Spleen (tissue), 7 donors: Measurements from ENCODE around the gene TMEM236.

Experiments used
- POLR2A ChIP-seq, 3 donors: fragments of 450-650 bp; IDR thresholded peaks; one replicate each; pipeline ENCODE4 v1.5.1; 2017; ENCODE audit warnings: antibody characterized with exemption in 3 of 3, mild to moderate bottlenecking in 1 of 3
- TF ChIP-seq, protein P1 (sequence below), 11 experiments: fragments of 200-600 bp in 7 of 11; fragments of 450-650 bp in 4 of 11; sonication (generic) in 4 of 11; IDR thresholded peaks in 8 of 11; conservative IDR thresholded peaks in 3 of 11; 1 replicate in 7 of 11; 2 replicates in 4 of 11; pipeline versions ENCODE4 v1.4.0 to v1.8.0; 2016 to 2021; ENCODE audit warnings: antibody characterized with exemption in 11 of 11, inconsistent platforms in 4 of 11, mild to moderate bottlenecking in 1 of 11
- donor health status: DM: no; HTN: no; CAD: no; lungs with moderate emphysema.
- donor health status: DM: no; HTN: no; CAD: no.
- donor health status: DM: no; HTN: no; CAD: no.

DNA sequence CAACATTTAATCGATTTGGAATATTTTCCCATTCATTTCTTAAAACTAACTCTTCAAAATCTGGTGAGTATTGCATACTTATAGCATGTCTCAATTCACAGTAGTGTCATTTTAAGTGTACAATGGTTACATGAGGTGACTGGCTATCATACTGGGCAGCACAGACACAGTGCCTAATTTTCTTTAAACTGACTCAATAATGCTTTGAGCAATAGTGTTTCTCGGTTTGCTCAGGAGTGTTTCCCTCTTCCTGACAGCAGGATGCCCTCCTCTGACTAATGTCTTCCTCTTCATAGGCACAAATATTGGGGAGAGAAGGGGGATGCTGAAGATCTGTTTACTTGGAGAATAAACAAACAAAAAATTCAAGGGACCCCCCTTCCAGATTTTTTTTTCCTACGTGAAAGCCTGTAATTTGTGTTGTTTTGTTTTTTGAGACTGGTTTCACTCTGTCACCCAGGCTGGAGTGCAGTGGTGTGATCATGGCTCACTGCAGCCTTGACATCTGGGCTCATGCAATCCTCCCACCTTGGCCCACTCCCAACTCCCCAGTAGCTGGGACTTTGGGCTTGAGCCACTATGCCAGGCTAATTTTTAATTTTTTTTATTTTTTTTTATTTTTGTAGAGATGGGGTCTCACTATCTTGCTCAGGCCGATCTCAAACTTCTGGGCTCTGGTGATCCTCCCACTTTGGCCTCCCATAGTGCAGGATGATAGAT is 59.3 kb downstream of the TMEM236 start:
- TF ChIP-seq, protein P1, sequence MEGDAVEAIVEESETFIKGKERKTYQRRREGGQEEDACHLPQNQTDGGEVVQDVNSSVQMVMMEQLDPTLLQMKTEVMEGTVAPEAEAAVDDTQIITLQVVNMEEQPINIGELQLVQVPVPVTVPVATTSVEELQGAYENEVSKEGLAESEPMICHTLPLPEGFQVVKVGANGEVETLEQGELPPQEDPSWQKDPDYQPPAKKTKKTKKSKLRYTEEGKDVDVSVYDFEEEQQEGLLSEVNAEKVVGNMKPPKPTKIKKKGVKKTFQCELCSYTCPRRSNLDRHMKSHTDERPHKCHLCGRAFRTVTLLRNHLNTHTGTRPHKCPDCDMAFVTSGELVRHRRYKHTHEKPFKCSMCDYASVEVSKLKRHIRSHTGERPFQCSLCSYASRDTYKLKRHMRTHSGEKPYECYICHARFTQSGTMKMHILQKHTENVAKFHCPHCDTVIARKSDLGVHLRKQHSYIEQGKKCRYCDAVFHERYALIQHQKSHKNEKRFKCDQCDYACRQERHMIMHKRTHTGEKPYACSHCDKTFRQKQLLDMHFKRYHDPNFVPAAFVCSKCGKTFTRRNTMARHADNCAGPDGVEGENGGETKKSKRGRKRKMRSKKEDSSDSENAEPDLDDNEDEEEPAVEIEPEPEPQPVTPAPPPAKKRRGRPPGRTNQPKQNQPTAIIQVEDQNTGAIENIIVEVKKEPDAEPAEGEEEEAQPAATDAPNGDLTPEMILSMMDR (IDR thresholded peaks at IDR 0.05 in 8 of 11, conservative IDR thresholded peaks at IDR 0.05 in 3 of 11): no peak
- no peak for TF ChIP-seq POLR2A (IDR thresholded peaks at IDR 0.05)
